ENCODE results near the gene CACNA1D.

GRCh38 chr3:53643757-53644156 is 149.3 kb downstream of the CACNA1D start:
- TF ChIP-seq CTCF (optimal IDR thresholded peaks at IDR 0.05 in 1 of 3, IDR thresholded peaks at IDR 0.05 in 1 of 3, conservative IDR thresholded peaks at IDR 0.05 in 1 of 3; ENCODE audit: extremely low read depth in 1 of 3, insufficient read depth in 2 of 3, low read length in 3 of 3) (no peak), EZH2 (IDR thresholded peaks at IDR 0.05; ENCODE audit: low read length) (no peak)
